GM21381 (cell line): Measurements from ENCODE around the gene SALL4.
"Not testable (repeated sequence)": the region's sequence is repeated elsewhere in the genome, so short reads cannot be mapped to it uniquely, and the experiment has no call there.

Source experiments
- ATAC-seq: cut with Tn5 transposase; IDR thresholded peaks from one replicate; pipeline ENCODE4 v1.9.1; 2021; ENCODE audit warnings: mild to moderate bottlenecking, moderate library complexity; ENCODE audit not compliant: unreplicated experiment

SALL4 gene

DNA sequence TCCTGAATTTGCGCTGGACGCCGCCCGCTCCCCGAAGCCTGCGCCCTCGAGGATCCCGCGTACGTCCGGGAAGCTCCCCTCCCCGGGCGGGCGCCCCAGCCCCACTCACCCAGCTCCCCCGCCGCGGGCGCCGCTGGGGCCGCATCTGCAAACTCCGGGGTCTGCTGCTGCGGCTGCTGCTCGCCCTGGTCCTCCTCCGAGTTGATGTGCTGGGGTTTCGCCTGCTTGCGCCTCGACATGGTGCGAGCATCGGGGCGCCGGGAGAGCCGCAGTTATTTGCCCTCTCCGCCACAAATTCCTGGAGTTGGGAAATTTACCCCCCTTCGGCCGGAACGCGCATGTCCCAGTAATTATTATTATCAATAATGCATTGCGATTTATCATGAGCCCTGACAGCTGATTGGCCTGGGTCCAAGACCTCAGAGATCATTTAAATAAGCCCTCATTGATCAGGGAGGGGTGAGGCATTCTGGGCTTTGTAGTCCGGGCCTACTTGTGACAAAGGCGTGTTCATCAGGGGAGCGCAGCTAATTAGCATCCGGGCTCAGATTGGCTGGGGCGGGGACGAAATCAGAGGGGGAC lies at the start of gene SALL4:
Gene SALL4, minus strand, starts transcription at position 352 of the 582 bp plus-strand sequence. Its CDS starts 113 bp downstream, at position 239.
- ATAC-seq: no peak

DNA sequence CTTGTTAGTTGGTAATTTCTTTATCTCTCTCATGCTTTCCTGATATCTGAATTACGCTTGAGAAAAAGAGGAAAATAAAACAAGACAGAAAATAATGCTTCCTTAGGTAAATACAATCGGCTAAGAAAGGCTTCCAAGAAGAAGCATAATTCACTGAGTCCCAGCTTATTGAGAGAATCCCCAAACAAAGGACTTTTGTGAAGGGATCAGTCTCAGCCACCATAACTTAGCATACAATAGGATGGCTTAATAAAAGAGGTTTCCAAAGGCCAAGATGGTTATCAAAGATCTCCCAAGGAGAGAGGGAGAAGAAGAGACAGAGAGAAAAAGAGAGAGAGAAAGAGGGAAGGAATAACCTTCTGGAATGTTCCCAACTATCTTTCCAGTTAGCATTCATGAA lies 46.0 kb upstream of the SALL4 start:
- ATAC-seq: no peak

DNA sequence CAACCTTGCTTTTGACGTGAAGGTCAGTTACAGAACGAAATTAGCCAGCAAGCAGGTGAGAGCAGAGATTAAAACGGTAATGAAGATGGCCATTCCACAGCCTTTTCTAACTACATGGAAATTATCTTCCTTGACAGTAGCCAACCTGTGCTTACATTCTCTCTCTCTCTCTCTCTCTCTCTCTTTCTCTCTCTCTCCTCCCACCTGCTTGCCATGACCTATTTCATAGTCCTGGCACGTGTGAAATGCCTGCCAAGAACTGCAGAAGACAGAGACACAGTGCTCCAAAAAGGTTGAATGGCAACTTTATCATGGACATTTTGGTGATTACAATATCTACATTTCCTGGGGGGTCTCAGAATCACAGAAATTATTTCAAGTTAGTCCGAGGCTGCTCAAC lies 38.5 kb upstream of the SALL4 start:
- no peak for ATAC-seq

DNA sequence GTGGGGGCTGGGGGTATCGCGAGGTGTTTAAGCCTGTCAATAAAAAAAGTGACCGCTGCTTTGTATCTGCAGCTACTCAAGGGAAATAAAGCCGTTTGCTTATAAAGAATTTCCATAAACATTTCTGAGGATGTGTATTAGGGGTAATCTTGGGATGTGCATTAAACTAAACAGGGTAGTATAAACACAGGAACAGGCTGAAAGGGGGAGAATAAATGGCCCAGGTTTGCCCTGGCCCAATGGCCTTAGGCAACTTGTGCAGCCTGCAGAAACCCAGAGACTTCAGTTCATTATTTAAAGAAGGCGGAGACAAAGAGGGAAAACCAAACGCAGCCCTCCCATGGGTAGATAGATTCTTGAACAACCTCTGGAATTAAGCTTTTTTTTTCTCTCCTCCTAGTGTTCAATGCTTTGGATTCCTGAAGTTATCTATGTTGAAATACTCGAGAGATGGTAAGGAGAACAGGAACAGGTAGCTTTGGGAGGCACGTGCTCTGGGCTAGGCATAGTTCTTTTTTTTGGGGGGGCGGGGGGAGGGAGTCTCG lies 35.6 kb upstream of the SALL4 start:
- no peak for ATAC-seq

DNA sequence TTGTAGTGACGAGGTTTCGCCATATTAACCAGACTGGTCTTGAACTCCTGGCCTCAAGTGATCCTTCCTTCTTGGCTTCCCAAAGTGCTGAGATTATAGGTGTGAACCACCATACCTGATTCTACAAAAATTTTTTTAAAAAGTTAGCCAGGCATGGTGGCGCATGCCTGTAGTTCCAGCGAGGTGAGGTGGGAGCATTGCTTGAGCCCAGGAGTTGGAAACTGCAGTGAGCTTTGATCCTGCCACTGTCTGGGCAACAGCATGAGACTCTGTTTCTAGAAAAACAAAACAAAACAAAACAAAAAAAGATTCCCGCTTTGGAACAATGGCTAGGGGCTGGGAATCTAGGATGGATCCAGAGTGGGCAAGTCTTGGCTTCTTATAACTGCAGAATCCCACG lies 35.1 kb upstream of the SALL4 start:
- no peak for ATAC-seq

DNA sequence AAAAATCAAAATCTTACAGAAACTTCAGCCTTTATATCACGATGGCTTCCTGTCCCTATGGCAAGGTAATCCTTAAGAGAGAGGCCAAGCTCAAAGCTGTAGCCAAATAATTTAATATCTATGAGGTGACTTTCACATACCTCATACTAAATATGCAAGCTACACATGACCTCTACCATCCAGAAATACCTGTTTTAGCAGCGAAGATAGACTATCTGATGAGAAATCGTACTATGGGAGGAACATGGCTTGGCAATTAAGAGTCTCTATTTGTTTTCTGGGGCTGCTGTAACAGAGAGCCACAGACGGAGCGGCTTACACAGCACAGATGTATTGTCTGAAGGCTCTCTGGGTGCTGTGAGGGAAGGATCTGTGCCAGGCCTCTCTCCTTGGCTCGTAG lies 31.0 kb upstream of the SALL4 start:
- ATAC-seq: no peak

DNA sequence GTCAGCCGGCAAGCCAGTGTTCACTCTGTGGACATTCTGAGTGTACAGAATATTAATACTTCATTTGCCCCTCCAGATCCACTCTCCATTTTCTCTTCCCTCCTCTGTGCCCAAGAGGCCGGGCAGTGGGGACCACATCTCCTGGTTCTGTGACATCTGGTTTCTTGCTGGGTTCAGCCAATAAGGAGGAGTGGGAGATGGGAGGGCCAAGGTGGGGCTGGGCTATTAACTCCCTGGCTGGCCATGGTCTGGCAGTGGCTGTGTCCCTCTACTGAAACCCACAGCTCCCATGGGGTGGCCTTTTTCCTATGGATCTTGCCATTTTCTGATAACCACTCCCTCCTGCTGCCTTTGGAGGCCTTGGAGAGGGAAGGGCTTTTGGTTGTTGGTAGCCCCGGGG lies 30.0 kb upstream of the SALL4 start:
- no peak for ATAC-seq

DNA sequence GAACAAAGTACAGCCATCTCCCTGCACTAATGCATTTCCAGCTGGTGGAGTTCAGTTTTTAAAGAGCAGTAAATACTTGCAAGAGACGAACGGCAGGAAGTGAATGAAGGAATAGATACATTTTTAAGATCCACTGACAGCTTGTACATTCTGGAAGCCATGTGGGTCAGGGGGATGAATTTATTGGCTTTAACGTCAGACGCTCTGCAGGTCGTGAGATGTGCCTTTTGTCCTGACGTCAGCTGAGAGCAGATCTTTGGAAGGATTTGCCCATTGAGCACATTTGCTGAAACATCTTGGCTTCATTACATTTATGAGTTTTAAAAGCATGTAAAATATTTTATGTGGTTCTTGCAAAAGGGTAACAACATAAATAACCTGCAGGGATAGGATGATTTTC lies 29.5 kb upstream of the SALL4 start:
- ATAC-seq: no peak

DNA sequence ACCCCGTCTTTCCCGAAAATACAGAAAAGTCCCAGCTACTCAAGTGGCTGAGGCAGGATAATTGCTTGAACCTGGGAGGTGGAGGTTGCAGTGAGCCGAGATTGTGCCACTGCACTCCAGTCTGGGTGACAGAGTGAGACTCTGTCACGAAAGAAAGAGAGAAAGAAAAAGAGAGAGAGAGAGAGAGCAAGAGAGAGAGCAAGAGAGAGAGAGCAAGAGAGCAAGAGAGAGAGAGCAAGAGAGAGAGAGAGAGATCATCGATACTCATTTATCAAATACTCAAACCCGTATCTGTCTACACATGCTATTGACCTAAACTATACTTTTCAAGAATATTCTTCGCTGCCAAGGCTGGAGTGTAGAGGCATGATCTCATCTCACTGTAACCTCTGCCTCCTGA lies 28.2 kb upstream of the SALL4 start:
- ATAC-seq: no peak

DNA sequence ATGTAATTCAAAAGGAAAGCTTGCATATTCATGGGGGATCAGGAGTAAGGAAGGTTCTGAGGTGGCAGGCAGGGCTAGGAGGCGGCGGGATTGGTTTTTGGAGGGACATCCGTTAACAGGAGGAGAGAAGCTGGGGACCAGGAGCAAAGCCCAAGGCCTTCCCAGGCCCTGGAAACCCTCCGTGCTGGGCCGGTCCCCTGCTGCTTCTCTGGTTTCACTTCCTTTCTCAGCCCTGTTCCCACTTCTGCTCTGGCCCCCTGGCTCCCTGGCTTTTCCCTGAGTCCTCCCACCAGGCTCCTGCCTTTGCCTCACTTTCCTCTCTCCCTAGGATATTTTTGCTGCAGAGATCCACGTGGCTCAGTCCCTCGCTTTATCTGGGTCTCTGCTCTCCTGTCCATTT lies 26.4 kb upstream of the SALL4 start:
- ATAC-seq: no peak

DNA sequence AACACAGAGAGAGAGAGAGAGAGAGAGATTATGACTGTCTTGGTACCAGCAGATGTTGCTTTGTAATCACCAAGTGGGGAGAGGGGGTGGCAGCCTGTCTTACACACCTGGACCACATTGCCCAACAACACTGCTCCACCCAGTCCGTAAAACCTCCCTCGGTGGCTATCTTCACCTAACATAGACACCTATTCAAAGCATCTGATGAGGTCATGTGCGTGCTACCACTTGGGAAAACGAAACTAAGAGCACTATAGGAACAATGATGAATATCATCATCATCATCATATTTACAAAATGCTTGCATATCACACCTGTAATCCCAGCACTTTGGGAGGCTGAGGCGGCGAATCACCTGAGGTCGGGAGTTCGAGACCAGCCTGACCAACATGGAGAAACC lies 24.1 kb upstream of the SALL4 start:
- no peak for ATAC-seq

DNA sequence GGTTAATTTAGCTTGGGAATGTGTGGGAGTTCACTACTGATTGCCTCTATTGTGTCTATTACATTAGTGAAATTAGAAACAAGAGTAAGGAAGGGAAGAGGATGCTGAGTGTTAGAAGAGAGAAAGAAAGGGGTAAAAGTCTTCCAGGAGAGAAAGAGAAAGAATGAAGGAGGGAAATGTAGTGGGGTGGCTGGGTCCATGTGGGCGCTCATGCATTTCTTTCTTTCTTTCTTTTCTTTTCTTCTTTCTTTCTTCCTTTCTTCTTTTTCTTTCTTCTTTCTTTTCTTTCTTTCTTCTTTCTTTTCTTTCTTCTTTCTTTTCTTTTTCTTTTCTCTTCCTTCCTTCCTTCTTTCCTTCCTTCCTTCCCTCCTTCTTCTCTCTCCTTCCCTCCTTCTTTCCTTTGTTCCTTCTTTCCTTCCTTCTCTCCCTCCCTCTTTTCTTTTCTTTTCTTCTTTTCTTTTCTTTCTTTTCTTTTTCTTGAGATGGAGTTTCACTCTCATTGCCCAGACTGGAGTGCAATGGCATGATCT lies 16.2 kb upstream of the SALL4 start:
- no peak for ATAC-seq

DNA sequence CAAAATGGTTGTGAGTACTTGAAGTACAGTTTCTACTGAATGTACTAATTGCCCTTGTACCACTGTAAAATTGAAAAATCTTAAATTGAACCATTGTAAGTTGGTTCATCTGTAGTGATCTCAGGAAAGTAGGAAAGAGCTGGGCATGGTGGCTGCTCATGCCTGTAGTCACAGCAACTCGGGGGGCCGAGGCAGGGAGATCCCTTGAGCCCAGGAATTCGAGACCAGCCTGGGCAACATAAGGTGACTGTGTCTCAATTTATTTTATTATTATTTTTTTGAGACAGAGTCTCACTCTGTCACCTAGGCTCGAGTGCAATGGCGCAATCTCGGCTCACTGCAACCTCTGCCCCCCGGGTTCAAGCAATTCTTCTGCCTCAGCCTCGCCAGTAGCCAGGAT lies 14.5 kb upstream of the SALL4 start:
- not testable (repeated sequence) for ATAC-seq

DNA sequence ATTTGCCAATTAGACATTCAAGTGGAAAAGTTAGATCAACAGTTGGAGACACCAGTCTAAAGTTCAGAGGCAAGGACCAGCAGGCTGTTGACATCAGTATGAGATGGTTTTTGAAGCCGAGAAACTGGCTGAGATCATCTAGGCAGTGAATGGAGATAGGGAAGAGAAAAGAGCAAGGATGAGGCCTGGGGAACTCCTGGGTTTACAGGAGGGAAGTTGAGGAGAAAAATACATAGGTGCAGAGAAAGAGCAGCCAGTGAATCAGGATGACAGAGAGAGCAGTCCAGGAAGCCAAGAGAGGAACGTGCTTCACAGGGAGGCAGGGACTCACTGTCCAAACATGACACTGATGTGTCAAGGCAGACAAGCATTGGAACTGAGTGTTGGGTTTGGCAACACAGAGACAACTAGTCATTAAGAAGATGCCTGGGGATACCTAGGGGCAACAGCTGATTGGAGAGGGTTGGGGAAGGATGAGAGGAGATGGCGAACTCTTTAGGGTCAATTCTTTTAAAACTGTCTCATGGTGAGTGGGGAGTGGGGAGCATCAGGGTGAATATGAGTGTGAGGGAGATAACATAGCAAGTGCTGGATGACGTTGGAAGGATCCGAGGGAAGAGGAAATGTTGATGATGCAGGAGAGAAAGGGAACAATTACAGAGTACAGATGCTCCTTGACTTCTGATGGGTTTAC lies 13.2 kb upstream of the SALL4 start:
- no peak for ATAC-seq

DNA sequence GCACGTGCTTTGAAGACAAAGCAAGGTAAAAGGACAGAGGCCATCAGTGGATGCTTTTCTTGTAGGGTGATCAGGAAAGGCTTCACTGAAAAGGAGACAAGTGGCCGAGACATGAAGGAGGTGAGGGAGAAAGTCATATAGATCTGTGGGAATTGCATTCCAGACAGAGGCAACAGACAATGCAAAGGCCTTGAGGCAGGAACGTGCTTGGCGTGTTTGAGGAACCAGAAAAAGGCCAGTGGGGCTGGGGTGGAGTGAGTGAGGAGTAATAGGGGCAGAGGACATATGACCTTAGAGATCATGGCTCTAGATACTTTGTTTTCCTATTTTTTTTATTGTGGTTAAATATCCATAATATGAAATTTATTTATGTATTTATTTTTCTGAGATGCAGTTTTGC lies 10.5 kb upstream of the SALL4 start:
- no peak for ATAC-seq

DNA sequence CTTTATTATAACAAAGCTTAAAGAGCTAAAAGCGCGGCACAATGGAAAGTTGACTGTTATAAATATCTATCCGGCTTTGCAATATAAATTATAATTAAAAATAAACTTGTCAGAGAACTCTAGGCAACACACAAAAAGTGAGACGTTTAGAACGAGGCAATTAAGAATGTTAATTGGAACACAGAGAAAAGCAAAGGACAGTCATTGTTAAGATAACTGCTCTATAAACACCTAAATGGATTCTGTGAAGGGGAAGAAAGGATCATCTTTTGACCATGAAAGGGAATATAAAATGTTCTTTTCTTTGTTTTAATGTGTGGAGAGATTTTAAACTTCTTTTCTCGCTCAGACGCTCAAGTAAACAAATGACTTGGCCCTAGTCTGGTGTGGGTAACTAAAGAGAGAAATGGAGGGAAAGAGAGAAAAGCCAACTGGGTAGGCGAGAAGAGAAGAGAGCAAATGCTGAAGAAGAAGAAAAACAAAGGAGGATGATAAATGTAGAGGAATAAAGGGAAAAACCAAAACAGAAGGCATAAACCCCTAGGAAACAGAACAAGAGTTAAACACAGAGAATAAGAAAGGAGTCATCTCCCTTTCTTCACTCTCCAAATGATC lies 9.3 kb upstream of the SALL4 start:
- no peak for ATAC-seq

DNA sequence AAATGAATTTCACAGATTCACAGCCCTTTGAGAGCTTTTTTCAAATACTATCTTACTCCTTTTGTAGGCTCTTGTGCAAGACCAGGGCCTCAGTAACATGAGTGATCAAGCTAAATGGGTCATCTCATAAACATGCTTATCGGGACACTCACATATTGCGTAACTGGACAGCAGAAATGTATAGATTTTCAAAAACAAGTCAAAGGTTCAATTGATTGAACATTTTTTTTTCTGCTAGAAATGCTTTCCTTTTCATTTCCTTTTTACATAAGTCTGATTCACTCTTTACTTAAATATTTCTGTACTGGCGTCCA lies 8.7 kb upstream of the SALL4 start:
- no peak for ATAC-seq

DNA sequence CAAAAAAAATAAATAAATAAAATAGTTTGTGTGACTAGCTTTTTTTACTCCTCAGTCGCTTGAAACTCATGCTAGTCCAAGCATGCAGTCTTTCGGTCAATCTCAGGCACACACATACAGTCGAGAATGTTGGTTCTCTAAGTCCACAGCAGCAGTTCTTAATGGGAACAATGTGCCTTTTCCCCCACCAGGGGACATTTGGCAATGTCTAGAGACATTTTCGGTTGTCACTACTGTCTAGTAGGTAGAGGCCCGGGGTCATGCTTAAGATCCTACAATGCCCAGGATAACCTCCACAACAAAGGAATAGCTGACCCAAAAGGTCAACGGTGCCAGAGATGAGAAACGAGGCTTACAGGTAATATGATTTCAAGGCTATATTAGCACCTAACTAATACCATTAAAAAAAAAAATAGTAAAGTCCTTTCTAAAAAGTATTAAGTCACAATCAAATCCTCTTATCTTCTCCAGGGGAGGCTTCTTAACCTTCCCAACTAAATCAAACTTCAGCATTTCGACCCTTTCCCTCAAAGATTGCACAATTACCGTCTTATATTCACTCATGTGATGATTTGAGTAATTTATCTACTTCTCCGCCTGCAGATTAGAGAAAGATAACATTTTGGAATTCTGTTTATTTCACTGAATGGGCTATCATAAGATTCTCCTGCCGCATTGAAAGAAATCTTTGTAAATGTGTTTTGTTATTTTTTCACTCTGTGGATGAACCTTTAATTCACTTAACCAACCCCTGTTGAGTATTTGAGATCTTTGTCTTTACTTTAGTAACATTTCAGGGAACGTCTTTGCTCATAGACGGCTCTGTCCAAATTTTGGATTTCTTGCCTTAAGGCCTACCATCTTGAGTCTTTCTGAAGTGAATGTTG lies 8.1 kb upstream of the SALL4 start:
- no peak for ATAC-seq

DNA sequence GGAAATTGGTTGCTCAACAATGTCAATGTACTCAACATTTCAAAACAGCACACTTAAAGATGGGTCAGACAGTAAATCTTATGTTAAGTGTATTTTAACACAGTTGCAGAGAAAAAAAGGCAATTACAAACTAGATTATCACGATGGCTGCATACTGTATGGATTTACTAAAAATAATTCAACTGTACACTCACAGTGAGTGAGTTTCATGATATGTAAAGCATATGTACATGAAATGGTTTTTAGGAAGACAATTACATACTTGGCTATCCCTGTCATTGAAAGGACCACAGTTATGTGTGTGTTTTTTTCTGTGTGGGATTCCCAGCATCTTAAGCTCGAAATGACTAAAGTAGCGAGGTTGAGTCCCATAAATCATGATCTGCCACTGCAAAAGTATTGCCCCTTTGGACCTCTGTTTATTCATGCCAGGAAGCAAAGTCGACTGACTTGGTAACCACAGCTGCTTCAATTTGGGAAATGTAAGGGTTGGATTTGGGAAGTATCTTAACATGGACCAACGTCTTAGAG lies 5.5 kb upstream of the SALL4 start:
- ATAC-seq: no peak

DNA sequence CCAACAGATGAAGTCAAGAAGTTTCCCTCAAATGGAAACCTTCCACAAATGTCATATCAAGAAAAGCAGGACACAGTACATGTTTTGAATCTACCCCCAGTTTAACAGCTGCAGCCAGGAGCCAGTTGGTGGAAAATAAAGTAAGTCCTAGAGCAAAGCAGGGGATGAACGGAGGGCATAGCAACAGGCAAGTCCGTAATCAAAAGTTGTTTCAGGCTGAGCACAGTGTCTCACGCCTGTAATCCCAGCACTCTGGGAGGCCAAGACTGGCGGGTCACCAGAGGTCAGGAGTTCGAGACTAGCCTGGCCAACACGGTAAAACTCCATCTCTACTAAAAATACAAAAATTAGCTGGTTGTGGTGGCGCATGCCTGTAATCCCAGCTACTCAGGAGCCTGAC lies 2.4 kb upstream of the SALL4 start:
- ATAC-seq: no peak
